ENCODE data around the gene RPS5.
A peak's percentile ranks its signal among the peaks of the same experiment; 100 is the strongest.

RPS5 gene

GRCh38 chr19:58385313-58385890 is 1.7 kb upstream of the RPS5 start:
- no peak for TF ChIP-seq GATA1 (IDR thresholded peaks at IDR 0.05; ENCODE audit: low read depth, low read length)
- no peak for TF ChIP-seq POLR2A (IDR thresholded peaks at IDR 0.05; ENCODE audit: low read length)
- DNase-seq = no peak

DNA sequence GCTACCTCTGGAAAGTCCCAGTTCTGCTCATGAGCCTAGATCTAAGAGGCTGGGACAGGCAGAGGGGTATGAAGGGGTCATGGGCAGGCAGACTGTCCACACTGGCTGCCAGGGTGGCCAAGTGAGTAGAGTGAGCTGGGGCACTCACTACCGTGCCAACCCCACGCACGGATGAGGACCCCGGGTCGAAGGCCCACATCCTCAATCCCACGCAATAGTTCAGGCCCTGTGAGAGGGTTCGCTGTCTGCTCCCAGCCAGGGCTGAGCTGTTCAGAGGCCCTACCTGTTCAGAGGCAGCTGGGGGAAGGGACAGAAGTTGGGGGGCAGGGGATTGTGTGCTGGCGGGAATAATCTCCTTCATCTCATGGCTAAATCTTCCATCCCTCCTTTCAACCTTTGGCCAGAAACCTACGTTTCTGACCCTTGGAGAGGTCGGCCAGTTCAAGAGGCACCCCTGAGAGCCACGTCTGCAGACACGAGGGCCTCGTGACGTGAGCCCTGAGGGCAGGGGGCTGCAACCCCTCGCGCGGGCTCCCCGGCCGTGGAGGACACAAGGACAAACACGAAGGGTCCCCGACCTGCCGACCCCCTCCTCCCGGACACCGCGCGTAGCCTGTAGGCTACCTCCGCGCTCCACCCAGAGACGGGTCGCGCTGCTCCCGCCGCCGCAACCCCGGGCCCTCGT is 1.0 kb upstream of the RPS5 start:
- no peak for TF ChIP-seq GATA1 (IDR thresholded peaks at IDR 0.05; ENCODE audit: low read depth, low read length)
- no peak for TF ChIP-seq POLR2A (IDR thresholded peaks at IDR 0.05; ENCODE audit: low read length)
- no peak for DNase-seq

DNA sequence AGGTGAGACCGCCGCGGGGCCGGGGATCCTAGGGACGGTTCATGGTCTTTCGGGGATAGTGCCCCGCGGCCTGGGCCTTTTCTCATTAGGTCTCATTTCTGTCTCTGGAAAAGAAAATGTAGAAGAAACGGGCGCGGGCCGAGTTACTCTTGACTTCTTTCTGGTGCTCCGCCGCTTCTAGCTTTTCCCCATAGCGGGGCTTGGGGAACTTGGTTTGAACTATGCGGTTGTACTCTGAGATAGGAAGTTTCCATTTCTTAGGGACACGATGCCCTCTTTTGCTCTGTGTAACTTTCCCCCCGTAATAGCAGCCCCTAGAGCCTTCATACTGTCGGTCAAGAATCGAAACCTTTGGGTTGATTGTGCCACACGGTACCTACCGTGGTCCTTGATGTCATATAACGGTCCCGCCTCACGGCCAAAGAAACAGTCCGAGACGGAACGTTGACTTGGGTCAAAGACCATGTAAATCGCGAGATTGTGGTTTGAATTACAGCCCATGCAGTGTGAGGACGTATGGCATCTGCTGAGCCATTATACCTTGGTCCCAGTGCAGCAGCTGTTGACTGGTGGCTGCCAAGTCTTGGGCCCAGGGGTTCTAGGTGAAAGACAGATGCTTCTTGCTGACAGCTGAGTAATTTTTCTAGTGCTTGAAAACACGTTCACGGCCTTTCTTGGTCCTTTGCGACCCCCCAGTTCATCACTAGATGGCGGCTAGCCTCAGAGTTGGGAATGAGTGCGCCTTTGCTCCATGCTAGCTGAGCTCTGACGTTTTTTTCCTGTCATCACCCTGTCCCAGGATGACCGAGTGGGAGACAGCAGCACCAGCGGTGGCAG is 487 bp downstream of the RPS5 start:
- DNase-seq = peak in 1 of 2 experiments; percentile 66
- peak; percentile 74 for TF ChIP-seq POLR2A (IDR thresholded peaks at IDR 0.05; ENCODE audit: low read length)
- no peak for TF ChIP-seq GATA1 (IDR thresholded peaks at IDR 0.05; ENCODE audit: low read depth, low read length)

DNA sequence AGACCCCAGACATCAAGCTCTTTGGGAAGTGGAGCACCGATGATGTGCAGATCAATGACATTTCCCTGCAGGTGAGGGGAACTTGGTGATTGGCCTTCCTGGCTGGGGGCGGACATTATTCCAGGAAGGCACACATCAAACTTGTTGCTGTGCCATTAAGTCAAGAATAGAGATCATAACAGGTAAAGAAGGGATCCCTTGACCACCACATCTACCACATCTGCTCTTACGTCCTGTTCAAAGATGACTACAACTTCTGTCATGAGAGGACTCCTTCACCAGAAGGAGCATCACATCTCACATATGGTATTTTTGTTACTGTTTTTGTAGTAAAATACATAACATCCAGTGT is 1.1 kb downstream of the RPS5 start:
- no peak for DNase-seq
- TF ChIP-seq POLR2A (IDR thresholded peaks at IDR 0.05; ENCODE audit: low read length) (no peak), GATA1 (IDR thresholded peaks at IDR 0.05; ENCODE audit: low read depth, low read length) (no peak)

DNA sequence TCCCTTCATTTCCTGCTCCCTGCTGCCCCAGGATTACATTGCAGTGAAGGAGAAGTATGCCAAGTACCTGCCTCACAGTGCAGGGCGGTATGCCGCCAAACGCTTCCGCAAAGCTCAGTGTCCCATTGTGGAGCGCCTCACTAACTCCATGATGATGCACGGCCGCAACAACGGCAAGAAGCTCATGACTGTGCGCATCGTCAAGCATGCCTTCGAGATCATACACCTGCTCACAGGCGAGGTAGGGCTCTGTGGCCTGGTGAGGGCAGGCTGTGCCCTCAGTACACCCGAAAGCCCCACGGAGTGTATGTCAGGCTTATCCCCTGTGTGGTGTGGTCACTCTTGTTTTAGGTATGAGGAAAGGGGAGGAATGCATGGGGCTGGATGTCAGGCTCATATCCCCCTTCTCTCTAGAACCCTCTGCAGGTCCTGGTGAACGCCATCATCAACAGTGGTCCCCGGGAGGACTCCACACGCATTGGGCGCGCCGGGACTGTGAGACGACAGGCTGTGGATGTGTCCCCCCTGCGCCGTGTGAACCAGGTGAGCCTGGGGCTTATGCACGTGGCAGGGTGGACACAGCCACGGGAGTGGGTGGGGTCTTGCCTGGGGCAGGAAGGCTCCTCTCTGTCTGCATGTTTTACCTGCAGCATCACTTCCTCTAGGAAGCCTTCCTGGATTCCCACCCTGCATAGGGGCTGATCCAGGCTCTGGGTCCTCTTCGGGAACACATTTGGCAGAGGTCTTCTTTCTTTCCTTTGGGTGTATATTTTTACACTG is 6.1 kb downstream of the RPS5 start:
- TF ChIP-seq POLR2A (IDR thresholded peaks at IDR 0.05; ENCODE audit: low read length) = no peak
- no peak for TF ChIP-seq GATA1 (IDR thresholded peaks at IDR 0.05; ENCODE audit: low read depth, low read length)

GRCh38 chr19:58393725-58394033 is 6.6 kb downstream of the RPS5 start:
- TF ChIP-seq POLR2A (IDR thresholded peaks at IDR 0.05; ENCODE audit: low read length) (no peak), GATA1 (IDR thresholded peaks at IDR 0.05; ENCODE audit: low read depth, low read length) (no peak)
- DNase-seq = no peak

More for the DNA sequence above, 6.1 kb downstream of the RPS5 start:
- no peak for DNase-seq

GRCh38 chr19:58394821-58395219 is 7.8 kb downstream of the RPS5 start:
- TF ChIP-seq POLR2A (IDR thresholded peaks at IDR 0.05; ENCODE audit: low read length) (no peak), GATA1 (IDR thresholded peaks at IDR 0.05; ENCODE audit: low read depth, low read length) (no peak)
- DNase-seq = no peak

GRCh38 chr19:58395220-58395978 is 8.3 kb downstream of the RPS5 start, which contains the start of gene RNF225:
RNF225 (plus strand) TSS chr19:58395656; CDS start chr19:58396090, 434 bp downstream.
- DNase-seq = no peak
- TF ChIP-seq GATA1 (IDR thresholded peaks at IDR 0.05; ENCODE audit: low read depth, low read length) = no peak
- peak; percentile 53 for TF ChIP-seq POLR2A (IDR thresholded peaks at IDR 0.05; ENCODE audit: low read length)

GRCh38 chr19:58395979-58396627 is 9.0 kb downstream of the RPS5 start:
- no peak for DNase-seq
- TF ChIP-seq GATA1 (IDR thresholded peaks at IDR 0.05; ENCODE audit: low read depth, low read length) (no peak), POLR2A (IDR thresholded peaks at IDR 0.05; ENCODE audit: low read length) (no peak)

DNA sequence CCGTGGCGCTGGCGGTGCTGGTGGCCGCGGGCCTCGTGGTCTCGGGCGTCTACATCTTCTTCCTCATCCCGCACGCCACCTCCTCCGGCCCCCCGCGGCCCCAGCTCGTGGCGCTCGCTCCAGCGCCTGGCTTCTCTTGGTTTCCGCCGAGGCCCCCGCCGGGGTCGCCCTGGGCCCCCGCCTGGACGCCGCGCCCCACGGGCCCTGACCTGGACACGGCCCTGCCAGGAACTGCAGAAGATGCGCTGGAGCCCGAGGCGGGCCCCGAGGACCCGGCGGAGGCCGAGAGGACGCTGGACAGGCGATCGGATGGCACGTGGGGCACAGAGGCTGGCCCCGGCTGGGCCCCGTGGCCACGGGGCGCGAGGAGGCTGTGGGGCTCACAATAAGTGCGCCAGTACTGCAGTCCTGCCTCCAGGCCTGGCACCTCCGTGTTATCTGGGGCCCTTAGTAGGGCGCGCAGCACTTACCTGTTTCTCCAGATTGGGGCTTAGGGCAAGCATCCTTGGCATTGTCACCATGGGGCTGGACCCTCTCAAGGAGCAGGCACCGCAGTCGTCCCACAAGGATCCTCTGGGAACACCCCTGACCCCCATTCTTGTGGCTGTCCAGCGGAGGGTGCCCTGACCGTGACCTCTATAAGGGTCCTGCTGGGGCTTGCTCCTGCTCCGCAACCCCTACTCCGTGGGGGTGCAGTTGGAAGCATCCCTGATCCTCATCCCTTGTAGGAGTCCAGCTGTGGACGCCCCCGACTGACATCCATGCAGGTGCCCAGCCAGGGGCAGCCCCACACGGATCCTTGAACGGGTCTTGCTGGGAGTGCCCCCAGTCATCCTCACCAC is 9.8 kb downstream of the RPS5 start:
- no peak for DNase-seq
- no peak for TF ChIP-seq POLR2A (IDR thresholded peaks at IDR 0.05; ENCODE audit: low read length)
- TF ChIP-seq GATA1 (IDR thresholded peaks at IDR 0.05; ENCODE audit: low read depth, low read length) = no peak

DNA sequence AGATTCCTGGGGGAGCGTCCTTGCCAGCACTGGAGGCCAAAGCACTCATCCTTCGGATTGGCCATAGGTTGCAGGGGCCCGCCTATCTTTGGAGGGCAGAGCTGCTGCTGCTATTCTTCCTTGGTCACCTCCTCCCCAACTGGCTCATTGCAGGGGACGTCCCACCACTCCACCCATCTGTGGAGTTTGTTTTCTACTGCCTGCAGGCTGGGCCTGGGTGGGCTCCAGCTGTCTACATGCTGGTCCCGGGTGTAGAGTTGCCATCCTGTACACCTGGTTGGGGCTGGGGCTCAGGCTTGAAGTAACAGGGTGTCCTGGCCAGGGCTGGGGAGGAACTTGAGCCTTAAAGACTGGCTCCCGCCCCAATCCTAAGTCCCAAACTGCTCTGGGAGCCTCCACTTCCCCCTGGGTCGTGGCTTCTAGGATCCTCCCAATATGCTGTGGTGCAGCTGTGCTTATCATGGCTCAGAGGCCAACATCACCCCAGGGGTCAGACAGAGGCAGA is 10.5 kb downstream of the RPS5 start:
- TF ChIP-seq POLR2A (IDR thresholded peaks at IDR 0.05; ENCODE audit: low read length) (no peak), GATA1 (IDR thresholded peaks at IDR 0.05; ENCODE audit: low read depth, low read length) (no peak)
- DNase-seq = no peak

- TF ChIP-seq GATA1 (IDR thresholded peaks at IDR 0.05; ENCODE audit: low read depth, low read length) = no peak
- DNase-seq = no peak
These were observed 11.0 kb downstream of the RPS5 start for GRCh38 chr19:58398087-58398486.
